ENCODE measurements around the gene ANLN.
"Not testable (repeated sequence)": the region's sequence is repeated elsewhere in the genome, so short reads cannot be mapped to it uniquely, and the experiment has no call there.

Gene ANLN

GRCh38 chr7:36456138-36456537 lies 66.5 kb downstream of the ANLN start:
- no peak for TF ChIP-seq MAX (IDR thresholded peaks at IDR 0.05; ENCODE audit: low read depth, low read length)
- TF ChIP-seq POLR2A (IDR thresholded peaks at IDR 0.05; ENCODE audit: extremely low read depth, insufficient read length) = no peak
- TF ChIP-seq MYC (IDR thresholded peaks at IDR 0.05; ENCODE audit: low read depth, low read length) = no peak

GRCh38 chr7:36456548-36456947 lies 66.9 kb downstream of the ANLN start:
- H3K4me3 ChIP-seq (ENCODE audit: low read depth, low read length) = no peak overlapping the region
- no peak for DNase-seq (ENCODE audit: low read depth)
- TF ChIP-seq POLR2A (IDR thresholded peaks at IDR 0.05; ENCODE audit: extremely low read depth, insufficient read length) = no peak
- no peak for TF ChIP-seq CTCF (IDR thresholded peaks at IDR 0.05; ENCODE audit: low read depth, low read length)
- no peak for TF ChIP-seq MYC (IDR thresholded peaks at IDR 0.05; ENCODE audit: low read depth, low read length)
- no peak for TF ChIP-seq MAX (IDR thresholded peaks at IDR 0.05; ENCODE audit: low read depth, low read length)

More at GRCh38 chr7:36456138-36456537, 66.5 kb downstream of the ANLN start:
- H3K4me3 ChIP-seq (ENCODE audit: low read depth, low read length) = no peak overlapping the region
- no peak for DNase-seq (ENCODE audit: low read depth)

- no peak for TF ChIP-seq CTCF (IDR thresholded peaks at IDR 0.05; ENCODE audit: low read depth, low read length)
- no peak for TF ChIP-seq POLR2A (IDR thresholded peaks at IDR 0.05; ENCODE audit: extremely low read depth, insufficient read length)
- TF ChIP-seq MAX (IDR thresholded peaks at IDR 0.05; ENCODE audit: low read depth, low read length) = no peak
- no peak for TF ChIP-seq MYC (IDR thresholded peaks at IDR 0.05; ENCODE audit: low read depth, low read length)
- no peak overlapping the region for H3K4me3 ChIP-seq (ENCODE audit: low read depth, low read length)
- no peak for DNase-seq (ENCODE audit: low read depth)
Measured at GRCh38 chr7:36459236-36459960, 69.7 kb downstream of the ANLN start.

GRCh38 chr7:36460811-36461429 lies 71.3 kb downstream of the ANLN start:
- DNase-seq (ENCODE audit: low read depth) = no peak
- TF ChIP-seq MYC (IDR thresholded peaks at IDR 0.05; ENCODE audit: low read depth, low read length) (no peak), POLR2A (IDR thresholded peaks at IDR 0.05; ENCODE audit: extremely low read depth, insufficient read length) (no peak), MAX (IDR thresholded peaks at IDR 0.05; ENCODE audit: low read depth, low read length) (no peak), CTCF (IDR thresholded peaks at IDR 0.05; ENCODE audit: low read depth, low read length) (no peak)
- no peak overlapping the region for H3K4me3 ChIP-seq (ENCODE audit: low read depth, low read length)

GRCh38 chr7:36462551-36463137 lies 73.0 kb downstream of the ANLN start:
- no peak overlapping the region for H3K4me3 ChIP-seq (ENCODE audit: low read depth, low read length)
- DNase-seq (ENCODE audit: low read depth) = no peak
- TF ChIP-seq MYC (IDR thresholded peaks at IDR 0.05; ENCODE audit: low read depth, low read length) (no peak), POLR2A (IDR thresholded peaks at IDR 0.05; ENCODE audit: extremely low read depth, insufficient read length) (no peak), CTCF (IDR thresholded peaks at IDR 0.05; ENCODE audit: low read depth, low read length) (no peak), MAX (IDR thresholded peaks at IDR 0.05; ENCODE audit: low read depth, low read length) (no peak)

- H3K4me3 ChIP-seq (ENCODE audit: low read depth, low read length) = no peak overlapping the region
- no peak for DNase-seq (ENCODE audit: low read depth)
- no peak for TF ChIP-seq CTCF (IDR thresholded peaks at IDR 0.05; ENCODE audit: low read depth, low read length)
- TF ChIP-seq POLR2A (IDR thresholded peaks at IDR 0.05; ENCODE audit: extremely low read depth, insufficient read length) = no peak
- no peak for TF ChIP-seq MYC (IDR thresholded peaks at IDR 0.05; ENCODE audit: low read depth, low read length)
- no peak for TF ChIP-seq MAX (IDR thresholded peaks at IDR 0.05; ENCODE audit: low read depth, low read length)
Measured at GRCh38 chr7:36464271-36464670, 74.6 kb downstream of the ANLN start.

GRCh38 chr7:36466001-36466400 lies 76.3 kb downstream of the ANLN start:
- not testable (repeated sequence) for H3K4me3 ChIP-seq (ENCODE audit: low read depth, low read length); DNase-seq (ENCODE audit: low read depth)

Data from NB4 (cell line).